ENCODE measurements around the gene GPSM3.

GRCh38 chr6:32177788-32178546 is 14.5 kb downstream of the GPSM3 start, which contains the start of gene RNF5:
- TF ChIP-seq, protein P1, sequence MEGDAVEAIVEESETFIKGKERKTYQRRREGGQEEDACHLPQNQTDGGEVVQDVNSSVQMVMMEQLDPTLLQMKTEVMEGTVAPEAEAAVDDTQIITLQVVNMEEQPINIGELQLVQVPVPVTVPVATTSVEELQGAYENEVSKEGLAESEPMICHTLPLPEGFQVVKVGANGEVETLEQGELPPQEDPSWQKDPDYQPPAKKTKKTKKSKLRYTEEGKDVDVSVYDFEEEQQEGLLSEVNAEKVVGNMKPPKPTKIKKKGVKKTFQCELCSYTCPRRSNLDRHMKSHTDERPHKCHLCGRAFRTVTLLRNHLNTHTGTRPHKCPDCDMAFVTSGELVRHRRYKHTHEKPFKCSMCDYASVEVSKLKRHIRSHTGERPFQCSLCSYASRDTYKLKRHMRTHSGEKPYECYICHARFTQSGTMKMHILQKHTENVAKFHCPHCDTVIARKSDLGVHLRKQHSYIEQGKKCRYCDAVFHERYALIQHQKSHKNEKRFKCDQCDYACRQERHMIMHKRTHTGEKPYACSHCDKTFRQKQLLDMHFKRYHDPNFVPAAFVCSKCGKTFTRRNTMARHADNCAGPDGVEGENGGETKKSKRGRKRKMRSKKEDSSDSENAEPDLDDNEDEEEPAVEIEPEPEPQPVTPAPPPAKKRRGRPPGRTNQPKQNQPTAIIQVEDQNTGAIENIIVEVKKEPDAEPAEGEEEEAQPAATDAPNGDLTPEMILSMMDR (IDR thresholded peaks at IDR 0.05), result no peak
- peak; percentile 10 for TF ChIP-seq POLR2A (IDR thresholded peaks at IDR 0.05)
